Peyer's patch (tissue), 4 donors: ENCODE results near the gene TOMM70. TPM values are rescaled to one million over a fixed set of nuclear protein-coding genes. Genes with fewer than 3 reads are reported as not detected.

Experiments
- DNase-seq, 3 donors: peaks; one replicate each; pipeline ENCODE4 v3.0.0-alpha.2; 2017 to 2019
- H3K27ac ChIP-seq, 4 donors: fragments of 200-600 bp; sonication (generic); one replicate each; pipeline ENCODE4 v1.5.1; 2016 to 2019
- H3K27me3 ChIP-seq, 2 donors: fragments of 200-600 bp; sonication (generic); one replicate each; pipeline ENCODE4 v1.5.1; 2019
- H3K36me3 ChIP-seq, 3 donors: fragments of 200-600 bp; sonication (generic); one replicate each; pipeline ENCODE4 v1.5.1; 2016 to 2019
- H3K4me1 ChIP-seq, 4 donors: fragments of 200-600 bp; sonication (generic); one replicate each; pipeline ENCODE4 v1.5.1; 2016 to 2019
- H3K4me3 ChIP-seq, 4 donors: fragments of 200-600 bp; sonication (generic); 1 replicate in 3 of 4; 2 replicates in 1 of 4; pipeline ENCODE4 v1.5.1; 2016 to 2019; ENCODE audit warnings: mild to moderate bottlenecking in 1 of 4
- H3K9me3 ChIP-seq, 4 donors: fragments of 200-600 bp; sonication (generic); one replicate each; pipeline ENCODE4 v1.5.1; 2016 to 2019; ENCODE audit warnings: mild to moderate bottlenecking in 1 of 4
- POLR2A ChIP-seq, 2 donors: fragments of 450-650 bp; IDR thresholded peaks; one replicate each; pipeline ENCODE4 v1.5.1; 2017; ENCODE audit warnings: antibody characterized with exemption in 2 of 2, mild to moderate bottlenecking in 2 of 2, moderate library complexity in 2 of 2
- total RNA-seq, 4 donors: library from RNA; depleted of rRNA; stranded (reverse); fragments of >200 nt; gene quantifications; one replicate each; pipeline ENCODE4 v1.1.0, GENCODE V29; 2016
- TF ChIP-seq, protein P1 (sequence below), 6 experiments: fragments of 450-650 bp in 4 of 6; fragments of 200-600 bp in 2 of 6; sonication (generic) in 1 of 6; IDR thresholded peaks; one replicate each; pipeline ENCODE4 v1.5.1; 2017 to 2019; ENCODE audit warnings: antibody characterized with exemption in 6 of 6, mild to moderate bottlenecking in 3 of 6, moderate library complexity in 1 of 6

The TOMM70 gene
- total RNA-seq, 4 donors from 2014 or later = 25.0 to 34.2 (median 32.4) TPM

- H3K27me3 ChIP-seq = no peaks in the 10 kb centered on the region
- H3K9me3 ChIP-seq = no peaks in the 10 kb centered on the region
- H3K27ac ChIP-seq = no peak overlapping the region
- TF ChIP-seq, protein P1, sequence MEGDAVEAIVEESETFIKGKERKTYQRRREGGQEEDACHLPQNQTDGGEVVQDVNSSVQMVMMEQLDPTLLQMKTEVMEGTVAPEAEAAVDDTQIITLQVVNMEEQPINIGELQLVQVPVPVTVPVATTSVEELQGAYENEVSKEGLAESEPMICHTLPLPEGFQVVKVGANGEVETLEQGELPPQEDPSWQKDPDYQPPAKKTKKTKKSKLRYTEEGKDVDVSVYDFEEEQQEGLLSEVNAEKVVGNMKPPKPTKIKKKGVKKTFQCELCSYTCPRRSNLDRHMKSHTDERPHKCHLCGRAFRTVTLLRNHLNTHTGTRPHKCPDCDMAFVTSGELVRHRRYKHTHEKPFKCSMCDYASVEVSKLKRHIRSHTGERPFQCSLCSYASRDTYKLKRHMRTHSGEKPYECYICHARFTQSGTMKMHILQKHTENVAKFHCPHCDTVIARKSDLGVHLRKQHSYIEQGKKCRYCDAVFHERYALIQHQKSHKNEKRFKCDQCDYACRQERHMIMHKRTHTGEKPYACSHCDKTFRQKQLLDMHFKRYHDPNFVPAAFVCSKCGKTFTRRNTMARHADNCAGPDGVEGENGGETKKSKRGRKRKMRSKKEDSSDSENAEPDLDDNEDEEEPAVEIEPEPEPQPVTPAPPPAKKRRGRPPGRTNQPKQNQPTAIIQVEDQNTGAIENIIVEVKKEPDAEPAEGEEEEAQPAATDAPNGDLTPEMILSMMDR (IDR thresholded peaks at IDR 0.05) = no peak
- TF ChIP-seq POLR2A (IDR thresholded peaks at IDR 0.05) = no peak
- no peak for DNase-seq
- H3K36me3 ChIP-seq = no peaks in the 10 kb centered on the region
- H3K4me3 ChIP-seq = no peak overlapping the region
- no peaks in the 10 kb centered on the region for H3K4me1 ChIP-seq
Observed at GRCh38 chr3:100416176-100416575, 15.3 kb upstream of the TOMM70 start.

- Histone ChIP-seq H3K36me3 (no peaks in the 10 kb centered on the region), H3K4me3 (no peak overlapping the region), H3K4me1 (no peaks in the 10 kb centered on the region), H3K27ac (no peak overlapping the region), H3K27me3 (no peaks in the 10 kb centered on the region), H3K9me3 (no peaks in the 10 kb centered on the region)
- DNase-seq = no peak
- no peak for TF ChIP-seq POLR2A (IDR thresholded peaks at IDR 0.05)
- TF ChIP-seq, protein P1 (IDR thresholded peaks at IDR 0.05) = no peak
Observed at GRCh38 chr3:100413613-100414012, 12.7 kb upstream of the TOMM70 start.

DNA sequence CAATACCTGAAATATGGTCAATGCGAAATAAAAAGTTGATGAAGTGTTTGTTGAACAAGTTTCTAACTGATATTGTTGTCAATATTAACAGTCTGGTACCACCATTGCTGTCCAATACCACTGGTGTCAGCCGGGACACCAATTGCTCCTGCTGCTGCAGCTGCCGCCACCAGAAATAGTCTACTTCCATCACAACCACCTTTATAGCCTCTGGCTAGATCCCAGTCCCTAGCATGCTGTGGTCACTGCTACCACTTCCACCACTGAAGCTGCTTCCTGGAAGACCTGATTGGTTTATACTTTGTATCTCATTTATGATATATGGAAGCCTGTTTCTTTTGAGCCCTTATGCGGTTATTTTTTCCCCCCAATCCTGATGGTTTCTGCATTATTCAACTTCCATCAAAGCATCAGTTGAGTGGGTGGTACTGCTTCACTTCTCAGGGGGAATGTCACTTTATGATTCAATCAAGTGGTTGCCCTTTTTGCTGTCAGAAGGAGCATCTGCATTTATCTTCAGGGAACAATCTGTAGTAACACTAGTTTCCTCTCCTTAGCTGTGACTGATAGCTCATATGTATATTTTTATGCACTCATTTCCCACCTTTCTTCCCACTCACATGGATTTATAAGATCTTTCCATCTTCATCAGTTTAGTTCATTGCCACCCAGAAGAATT lies 12.2 kb upstream of the TOMM70 start:
- no peak for TF ChIP-seq POLR2A (IDR thresholded peaks at IDR 0.05)
- TF ChIP-seq, protein P1 (IDR thresholded peaks at IDR 0.05) = no peak
- no peaks in the 10 kb centered on the region for H3K9me3 ChIP-seq
- no peak overlapping the region for H3K4me3 ChIP-seq
- DNase-seq = no peak
- H3K27me3 ChIP-seq = no peaks in the 10 kb centered on the region
- H3K4me1 ChIP-seq = no peaks in the 10 kb centered on the region
- H3K36me3 ChIP-seq = no peaks in the 10 kb centered on the region
- H3K27ac ChIP-seq = no peak overlapping the region

DNA sequence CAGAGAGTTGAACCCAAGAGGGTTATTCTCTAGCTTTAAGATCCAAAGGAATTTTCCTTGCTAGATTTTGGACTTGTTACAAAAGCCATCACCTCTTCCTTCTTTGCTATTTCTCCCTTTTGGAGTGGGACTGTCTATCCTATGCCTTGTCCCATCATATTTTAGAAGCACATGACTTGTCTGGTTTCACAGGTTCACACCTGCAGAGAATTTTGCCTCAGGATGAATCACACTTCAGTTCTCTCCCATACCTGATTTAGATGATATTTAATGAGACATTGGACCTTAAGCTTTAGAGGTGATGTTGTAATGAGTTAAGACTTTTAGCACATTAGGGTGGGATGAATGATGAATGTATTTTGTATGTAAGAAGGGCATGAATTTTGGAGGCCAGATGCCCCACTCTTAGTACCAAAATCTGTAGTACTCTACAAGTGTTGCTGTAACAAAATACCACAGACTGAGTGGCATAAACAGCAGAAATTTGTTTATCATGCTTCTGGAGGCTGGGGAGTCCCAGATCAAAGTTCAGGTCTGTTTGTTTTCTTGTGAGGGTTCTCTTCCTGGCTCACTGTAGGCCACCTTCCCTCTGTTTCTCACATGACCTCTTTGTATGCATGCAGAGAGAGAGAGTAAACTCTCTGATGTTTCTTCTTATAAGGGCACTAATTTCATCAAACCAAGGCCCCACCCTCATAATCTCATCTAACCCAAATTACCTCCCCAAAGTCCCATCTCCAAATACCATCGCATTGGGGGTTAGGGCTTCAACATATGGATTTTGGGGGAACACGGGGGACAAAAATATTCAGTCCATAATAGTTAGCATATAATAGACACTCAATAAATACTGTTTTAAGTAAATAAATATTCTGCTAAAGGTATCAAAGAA lies 10.4 kb upstream of the TOMM70 start:
- no peak overlapping the region for H3K4me3 ChIP-seq
- no peak overlapping the region for H3K27ac ChIP-seq
- no peak for DNase-seq
- H3K9me3 ChIP-seq = no peaks in the 10 kb centered on the region
- no peaks in the 10 kb centered on the region for H3K4me1 ChIP-seq
- H3K27me3 ChIP-seq = no peaks in the 10 kb centered on the region
- TF ChIP-seq, protein P1 (IDR thresholded peaks at IDR 0.05) = no peak
- TF ChIP-seq POLR2A (IDR thresholded peaks at IDR 0.05) = no peak
- no peaks in the 10 kb centered on the region for H3K36me3 ChIP-seq

DNA sequence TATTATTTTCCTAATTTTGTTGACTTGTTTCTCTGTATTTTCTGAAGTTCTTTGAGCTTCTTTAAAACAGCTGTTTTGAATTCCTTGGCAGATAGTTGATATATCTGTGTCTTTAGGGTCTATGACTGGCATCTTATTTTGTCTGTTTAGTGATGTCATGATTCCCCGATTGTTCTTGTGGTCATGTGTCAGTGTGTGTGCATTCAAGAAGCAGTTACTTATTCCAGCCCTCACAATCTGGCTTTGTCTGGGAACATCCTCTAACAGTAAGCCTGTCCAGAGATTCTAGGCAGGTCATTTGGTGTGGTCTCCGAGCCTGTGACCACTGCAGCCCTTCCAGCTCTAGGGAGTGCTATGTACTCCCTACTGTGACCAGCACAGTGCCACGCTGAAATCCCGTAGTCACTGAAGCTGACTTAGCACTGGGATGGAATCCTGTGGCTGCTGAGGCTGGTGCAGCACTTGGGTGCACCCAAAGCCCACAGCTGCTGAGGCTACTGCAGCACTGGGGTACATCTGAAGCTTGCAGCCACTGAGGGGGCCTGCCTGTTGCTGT lies 7.2 kb upstream of the TOMM70 start:
- Histone ChIP-seq H3K27ac (no peak overlapping the region), H3K4me3 (no peak overlapping the region), H3K9me3 (no peaks in the 10 kb centered on the region), H3K4me1 (peaks cover 0 to 5% (median 2%) of the 10 kb centered on the region in 4 donors), H3K27me3 (no peaks in the 10 kb centered on the region), H3K36me3 (no peaks in the 10 kb centered on the region)
- DNase-seq = no peak
- no peak for TF ChIP-seq POLR2A (IDR thresholded peaks at IDR 0.05)
- TF ChIP-seq, protein P1 (IDR thresholded peaks at IDR 0.05) = no peak
